Middle frontal gyrus (tissue), 1 donor: ENCODE results near the gene ZMIZ2.
A peak's percentile ranks its signal among the peaks of the same experiment; 100 is the strongest.
"Not testable (repeated sequence)": the region's sequence is repeated elsewhere in the genome, so short reads cannot be mapped to it uniquely, and the experiment has no call there.

Experiments
- DNase-seq: peaks from one replicate; pipeline ENCODE4 v3.0.0-alpha.2; 2015; ENCODE audit warnings: low spot score; ENCODE audit errors: extremely low spot score

Gene ZMIZ2

DNA sequence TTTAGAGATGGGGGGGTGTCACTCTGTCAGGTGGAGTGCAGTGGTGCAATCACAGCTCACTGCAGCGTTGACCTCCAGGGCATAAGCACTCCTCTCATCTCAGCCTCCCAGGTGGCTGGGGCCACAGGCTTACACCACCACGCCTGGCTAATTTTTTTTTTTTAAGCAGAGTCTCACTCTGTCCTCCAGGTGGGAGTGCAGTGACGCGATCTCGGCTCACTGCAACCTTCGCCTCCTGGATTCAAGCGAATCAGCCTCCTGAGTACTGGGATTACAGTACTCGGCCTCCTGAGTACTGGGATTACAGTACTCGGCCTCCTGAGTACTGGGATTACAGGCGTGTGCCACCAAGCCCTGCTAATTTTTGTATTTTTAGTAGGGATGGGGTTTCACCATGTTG lies 24.2 kb downstream of the ZMIZ2 start:
- DNase-seq, result no peak

DNA sequence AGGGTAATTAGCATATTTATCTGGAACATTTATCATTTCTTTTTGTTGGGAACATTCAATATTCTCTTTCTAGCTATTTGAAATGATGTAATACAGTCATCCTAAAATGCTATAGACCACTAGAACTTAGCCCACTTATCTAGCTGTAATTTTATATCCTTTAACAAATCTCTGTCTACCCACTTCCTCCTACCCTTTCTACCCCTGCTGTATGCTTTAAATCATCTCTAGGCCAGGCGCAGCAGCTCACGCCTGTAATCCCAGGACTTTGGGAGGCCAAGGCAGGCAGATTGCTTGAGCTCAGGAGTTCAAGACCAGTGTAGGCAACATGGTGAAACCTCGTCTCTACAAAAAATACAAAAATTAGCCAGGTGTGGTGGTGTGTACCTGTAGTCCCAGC lies 25.8 kb downstream of the ZMIZ2 start:
- not testable (repeated sequence) for DNase-seq

DNA sequence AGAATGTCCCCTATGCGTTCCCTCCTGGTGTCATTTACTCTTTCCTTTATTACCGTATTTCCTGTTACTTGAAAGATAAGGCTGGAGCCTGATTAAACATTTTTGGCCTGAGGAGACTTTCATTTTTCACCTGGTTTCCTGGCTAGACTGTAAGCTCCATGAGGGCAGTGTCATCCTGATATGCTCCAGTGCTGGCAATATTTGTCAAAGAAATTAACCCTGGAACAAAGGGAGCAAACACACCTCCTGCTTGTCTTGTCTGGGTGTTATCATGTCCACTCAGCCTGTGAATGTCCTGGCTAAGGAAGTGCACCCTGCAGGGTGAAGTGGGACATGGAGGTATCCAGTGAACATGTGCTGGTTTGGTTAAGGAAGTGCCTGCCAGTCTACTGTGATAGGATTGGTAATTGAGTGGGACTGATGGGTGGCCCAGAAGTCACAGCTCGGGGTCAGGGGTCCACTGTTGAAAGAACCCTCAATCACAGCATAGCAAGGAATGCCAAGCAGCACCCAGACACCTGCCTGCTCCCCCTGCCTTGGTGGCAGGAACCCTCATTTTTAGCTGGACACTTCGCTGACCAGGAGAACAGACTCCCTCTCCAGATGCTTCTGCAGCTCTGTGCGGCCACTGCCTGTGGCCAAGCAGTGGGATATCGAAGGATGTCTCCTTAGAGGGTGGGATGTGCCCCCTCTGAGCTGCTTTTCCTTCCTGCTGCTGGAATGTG lies 26.9 kb downstream of the ZMIZ2 start:
- no peak for DNase-seq

DNA sequence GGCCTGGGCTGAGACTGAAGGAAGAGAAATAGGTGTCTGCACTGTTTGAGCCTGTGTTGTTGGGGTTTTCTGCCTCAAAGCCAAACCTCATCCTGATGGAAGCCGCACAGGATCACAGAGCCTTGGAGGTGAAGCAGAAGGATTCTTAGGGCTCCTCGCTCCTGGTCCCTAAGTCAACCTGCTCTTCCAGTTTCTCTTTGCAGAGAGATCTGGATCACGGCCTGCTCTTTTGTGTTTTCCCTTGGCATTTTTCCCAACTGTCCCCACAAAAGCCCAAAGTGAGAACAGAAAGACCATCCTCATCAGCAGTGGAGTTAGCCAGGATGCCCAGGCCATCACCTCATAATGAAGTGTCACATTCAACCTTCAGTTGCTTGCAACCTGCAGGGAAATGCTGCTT lies 27.6 kb downstream of the ZMIZ2 start:
- DNase-seq, result no peak

DNA sequence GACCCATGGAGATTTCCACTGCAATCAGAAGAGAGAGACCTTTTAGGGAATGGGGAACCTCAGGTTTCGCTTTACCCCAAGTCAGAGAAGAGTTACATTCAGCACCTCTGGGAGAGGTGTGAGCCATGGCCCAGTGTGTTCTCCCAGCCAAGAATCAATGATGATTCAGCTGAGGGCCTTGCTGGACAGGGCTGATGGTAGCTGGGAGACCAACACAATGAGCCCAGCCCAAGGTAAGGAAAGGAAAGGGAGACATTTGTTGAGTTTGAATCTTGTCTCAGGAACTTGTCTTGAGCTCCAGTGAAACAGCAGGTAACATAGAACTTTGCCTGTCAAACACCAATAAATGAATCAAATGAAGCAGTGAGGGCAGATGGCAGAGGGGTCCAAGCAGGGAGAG lies 33.8 kb downstream of the ZMIZ2 start:
- no peak for DNase-seq

DNA sequence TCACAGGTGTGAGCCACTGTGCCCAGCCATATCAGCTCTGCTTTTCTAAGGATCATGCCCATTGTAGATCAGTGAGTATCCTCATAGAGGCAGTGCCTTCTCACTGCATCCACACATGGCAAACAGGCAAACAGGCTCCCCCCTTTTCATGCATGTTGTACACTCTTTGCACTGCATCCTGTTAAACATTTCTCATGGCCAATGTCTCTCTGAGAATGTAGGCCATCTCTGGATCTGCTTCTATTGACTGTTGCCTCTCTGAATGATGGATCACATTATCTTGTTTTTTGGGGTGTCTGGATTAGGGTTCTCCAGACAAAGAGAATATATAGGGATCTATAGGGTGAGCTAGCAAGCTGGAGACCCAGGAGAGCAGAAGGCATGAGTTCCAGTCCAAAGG lies 34.8 kb downstream of the ZMIZ2 start:
- DNase-seq, result no peak

DNA sequence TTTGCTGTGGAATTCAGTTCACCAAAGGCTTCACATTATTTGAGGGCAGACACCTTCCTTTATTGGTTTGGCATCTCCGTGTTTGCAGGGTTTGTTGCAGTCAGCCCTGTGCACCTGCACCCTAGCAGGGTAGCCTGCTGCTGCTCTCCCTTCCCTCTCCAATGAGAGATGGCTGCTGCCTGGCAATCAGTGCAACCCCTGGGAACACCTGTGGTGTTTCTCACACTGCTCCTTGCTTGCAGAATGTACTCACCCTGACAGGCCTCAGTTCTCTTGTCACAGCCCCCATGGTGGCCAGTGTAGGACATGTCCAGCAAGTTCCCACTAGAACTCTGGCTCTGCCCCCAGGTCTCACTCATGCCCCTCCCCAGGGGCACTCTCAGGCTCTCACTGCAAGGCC lies 35.7 kb downstream of the ZMIZ2 start:
- DNase-seq, result no peak

DNA sequence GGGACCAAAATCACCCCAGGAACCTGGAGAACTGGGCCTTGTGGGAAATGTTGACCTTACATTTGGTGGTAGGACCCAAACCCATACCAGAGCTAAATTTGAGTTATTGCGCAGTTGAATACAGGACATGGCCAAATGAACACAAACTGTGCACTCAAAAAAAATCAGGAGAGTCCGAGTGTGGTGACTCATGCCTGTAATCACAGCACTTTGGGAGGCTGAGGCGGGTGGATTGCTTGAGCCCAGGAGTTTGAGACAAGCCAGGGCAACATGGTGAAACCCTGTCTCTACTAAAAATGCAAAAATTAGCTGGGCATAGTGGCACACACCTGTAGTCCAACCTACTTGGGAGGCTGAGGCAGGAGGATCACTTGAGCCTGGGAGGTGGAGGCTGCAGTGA lies 36.6 kb downstream of the ZMIZ2 start:
- not testable (repeated sequence) for DNase-seq

DNA sequence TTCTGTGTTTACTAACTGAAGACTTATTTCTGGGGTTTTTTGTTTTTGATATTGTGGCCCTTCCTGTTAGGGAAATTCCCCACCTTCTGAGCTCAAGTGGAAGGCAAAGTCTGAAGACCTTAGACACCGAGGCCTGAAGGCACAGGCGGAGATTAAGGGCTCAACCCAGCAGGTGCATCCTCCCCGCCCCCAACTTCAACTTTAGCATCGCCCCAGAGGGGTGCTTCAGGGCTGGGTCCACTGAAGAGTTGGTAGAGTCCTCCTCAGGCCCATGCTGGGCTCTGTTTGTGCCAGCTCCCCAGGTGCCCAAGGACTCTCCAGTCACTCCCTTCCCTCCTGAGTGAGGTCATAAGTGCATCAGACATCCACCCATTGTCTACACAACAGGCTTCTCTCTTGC lies 38.4 kb downstream of the ZMIZ2 start:
- DNase-seq, result no peak

DNA sequence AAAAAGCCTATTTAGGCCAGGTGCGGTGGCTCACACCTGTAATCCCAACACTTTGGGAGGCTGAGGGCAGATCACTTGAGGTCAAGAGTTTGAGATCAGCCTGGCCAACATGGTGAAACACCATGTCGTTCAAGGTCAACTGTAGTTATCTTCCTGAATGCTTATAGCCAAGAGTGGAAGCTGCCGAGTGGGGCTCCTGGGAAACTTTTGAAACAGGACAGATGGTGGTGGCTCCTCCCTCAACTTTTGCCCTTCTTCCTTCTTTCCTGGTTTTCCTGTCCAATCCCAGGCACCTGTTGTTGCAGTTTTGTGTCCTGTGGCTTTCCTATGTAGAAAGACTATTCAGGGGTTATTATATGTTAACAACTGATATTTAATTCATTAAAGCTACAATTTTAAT lies 39.1 kb downstream of the ZMIZ2 start:
- no peak for DNase-seq

DNA sequence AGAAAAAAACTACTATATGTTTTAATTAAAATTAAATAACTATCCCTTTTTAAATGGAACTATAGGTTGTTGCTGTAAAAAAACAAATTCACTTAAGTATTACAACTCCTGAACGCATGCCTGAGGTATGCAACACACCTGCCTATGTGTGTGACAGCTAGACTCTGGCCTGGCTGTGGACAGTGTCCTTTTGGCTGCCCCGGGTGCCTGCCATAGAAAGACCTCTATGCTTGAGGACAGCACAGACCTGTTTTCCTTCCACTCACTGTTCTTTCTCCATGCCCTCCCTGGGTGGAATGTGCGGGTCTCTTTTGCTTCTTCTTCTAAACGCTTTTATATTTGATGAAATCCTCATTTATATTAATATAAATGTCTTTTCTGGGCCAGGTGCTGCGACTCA lies 41.3 kb downstream of the ZMIZ2 start:
- no peak for DNase-seq

DNA sequence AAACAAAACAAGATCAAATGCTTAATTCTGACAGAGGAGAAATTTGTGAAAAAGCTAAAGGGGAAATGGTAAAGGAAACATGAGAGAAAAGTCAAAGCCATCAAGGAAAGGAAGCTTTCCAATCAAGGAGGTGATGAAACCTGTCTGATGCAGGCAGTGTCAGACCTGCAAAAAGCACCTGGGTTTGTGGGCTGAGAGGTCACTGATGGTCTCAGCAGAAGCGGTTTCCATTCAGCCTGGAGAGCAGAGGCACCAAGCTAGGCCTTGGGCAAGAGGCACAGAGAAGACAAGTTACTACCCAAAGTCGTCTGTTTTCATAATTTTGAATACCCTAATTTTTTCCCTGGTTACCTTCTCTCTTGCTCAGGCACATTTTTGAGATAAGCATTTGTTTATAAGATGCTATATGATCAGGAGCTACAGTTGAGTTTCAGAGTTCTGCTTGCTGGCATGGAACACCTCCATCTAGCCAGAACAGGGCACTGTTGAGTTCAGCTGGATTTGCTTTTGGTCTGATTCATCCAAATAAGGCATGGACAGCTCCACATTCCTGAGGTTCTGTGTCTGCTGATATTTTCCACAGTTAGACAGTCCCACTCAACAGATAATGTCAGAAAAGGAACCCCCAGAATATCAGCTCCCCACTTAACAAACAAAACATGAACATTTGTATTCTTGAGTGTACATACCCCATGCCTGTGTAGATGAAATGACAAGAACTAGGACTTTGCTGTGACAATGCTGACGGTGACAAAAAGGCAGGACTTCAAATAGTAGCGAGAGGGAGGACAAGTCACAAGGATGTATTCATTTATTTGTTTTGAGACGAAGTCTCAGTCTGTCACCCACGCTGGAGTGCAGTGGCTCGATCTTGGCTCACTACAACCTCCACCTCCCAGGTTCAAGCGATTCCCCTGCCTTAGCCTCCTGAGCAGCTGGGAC lies 42.9 kb downstream of the ZMIZ2 start:
- no peak for DNase-seq

DNA sequence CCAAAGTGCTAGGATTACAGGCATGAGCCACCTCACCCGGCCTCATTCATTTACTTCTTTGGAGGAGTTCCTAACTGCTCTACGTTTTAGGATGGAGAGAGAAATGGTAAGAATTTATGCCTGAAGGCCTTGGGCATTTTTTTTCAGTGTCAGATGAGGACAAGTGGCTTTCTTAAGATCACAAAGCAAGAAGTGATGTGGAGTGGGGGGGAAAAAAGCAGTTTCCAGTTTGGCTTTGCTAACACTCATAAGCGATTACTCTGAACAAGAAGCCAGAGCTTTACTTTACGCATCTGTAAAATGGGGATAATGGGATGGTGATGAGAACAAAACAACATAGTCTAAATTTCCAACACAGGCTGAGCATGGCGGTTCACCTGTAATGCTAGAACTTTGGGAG lies 45.3 kb downstream of the ZMIZ2 start:
- DNase-seq, result no peak

DNA sequence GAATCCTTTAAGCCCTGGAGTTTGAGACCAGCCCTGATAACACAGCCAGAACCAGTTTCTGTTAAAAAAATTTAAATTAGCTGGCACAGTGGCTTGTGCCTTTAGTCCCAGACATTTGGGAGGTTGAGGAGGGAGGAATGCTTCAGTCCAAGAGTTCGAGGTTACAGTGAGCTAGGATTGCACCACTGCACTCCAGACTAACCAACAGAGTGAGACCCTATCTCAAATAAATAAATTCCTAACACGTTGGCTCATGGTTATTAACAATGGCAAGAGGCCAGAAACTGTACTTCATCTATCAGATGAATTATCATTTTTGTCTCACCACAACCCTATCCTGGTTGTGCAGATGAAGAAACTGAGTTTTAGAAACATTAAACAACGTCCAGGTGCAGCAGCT lies 45.7 kb downstream of the ZMIZ2 start:
- DNase-seq, result no peak

DNA sequence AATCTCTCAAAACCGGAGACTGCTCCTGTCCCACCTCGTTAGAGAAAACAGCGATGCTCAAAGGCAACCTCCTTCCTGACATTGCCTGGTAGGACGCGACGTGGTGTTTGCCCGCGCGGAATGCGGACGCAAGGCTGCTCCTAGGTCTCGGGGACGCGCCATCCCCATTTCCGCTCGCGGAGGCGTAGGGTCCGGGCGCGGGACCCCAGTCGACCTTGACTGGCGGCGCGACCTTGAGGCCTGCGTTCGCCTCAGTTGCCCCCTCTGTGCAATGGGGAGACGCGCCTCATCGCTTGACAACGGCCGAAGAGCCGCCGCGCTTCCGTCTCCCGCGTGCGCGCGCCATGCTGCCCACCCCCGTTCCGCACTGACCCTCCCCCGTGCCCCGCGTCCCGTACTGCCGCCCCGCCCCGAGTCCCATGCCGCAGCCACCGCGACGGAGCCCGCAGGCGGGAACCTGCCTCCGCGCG lies 47.4 kb downstream of the ZMIZ2 start:
- DNase-seq, result no peak

DNA sequence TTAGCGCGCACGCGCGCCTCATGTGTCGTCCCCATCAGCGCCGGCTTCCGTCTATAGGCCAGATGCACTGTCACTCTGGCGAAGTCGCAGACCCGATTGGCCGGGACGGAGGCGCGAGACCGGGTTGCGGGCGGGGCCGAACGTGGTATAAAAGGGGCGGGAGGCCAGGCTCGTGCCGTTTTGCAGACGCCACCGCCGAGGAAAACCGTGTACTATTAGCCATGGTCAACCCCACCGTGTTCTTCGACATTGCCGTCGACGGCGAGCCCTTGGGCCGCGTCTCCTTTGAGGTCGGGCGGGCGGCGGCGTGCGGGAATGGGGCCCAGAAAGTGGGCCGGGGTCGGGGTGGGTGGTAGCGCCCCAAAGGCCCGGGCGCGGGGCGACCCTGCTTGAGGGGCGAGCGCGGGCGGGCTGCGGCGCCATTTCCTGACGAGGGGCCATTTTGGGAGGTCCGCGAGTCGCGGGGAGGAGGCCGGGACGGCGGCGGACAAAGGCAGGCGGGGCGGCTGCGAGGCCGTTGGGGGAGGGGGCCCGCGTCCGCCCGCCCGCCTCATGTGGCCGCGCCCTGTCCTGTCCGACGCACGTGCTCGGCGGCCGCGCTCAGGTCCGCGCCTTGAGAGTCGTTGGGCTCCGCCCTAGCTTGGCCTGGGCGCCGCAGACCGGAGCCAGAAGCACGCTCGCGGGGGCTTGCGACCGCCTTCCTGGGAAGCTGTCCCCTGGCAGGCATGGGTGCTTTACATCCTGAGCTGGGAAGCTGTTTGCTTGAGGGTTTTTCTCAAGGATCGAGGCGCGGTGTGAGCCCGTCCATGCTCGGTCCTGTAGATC lies 48.1 kb downstream of the ZMIZ2 start, which contains the start of gene PPIA:
Gene PPIA (plus strand): TSS at position 178 of the 825 bp plus-strand sequence. CDS start 44 bp downstream, at position 222.
- peak; percentile 97 for DNase-seq

DNA sequence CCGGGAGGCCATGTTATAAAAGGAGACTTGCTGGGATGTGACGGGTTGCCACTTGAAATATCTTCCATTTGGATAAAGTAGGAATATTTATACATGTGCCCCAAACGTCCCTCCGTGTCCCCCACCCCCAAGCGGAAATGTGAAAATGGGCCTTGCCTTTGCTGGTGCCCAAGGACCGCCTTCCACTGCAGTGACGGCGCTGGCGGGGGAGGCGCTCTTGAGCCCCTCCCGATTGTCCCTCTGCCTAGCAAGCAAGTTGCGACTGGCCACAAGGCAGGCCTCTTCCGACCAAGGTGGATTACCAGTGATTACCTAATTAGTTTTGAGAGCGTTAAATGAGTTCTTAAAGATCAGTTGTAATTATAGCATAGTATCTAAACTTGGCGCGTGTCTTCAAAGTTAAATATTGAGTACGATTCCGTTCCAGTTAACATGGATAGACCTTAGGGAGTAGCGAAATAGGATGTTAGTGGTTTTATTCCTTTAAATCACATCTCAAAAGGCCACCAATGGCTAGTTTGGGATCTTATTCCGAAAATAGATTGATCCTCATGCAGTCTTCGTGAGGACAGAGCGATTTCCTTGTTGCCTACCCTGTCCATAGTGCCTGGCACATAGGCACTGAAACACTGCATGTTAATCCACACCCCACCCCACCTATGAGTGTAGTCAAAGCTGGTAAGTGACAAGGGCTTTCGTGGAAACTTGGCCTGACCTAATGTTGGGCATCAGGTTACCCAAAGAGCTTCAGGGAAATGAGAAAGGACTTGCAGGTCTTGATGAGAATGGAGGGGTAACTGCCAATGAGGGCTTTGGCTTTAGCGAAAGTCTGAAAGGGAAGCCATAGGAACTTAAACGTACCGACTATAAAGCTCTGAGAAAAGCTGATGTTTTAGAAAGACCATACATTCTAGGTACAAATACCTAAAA lies 48.9 kb downstream of the ZMIZ2 start:
- DNase-seq, result peak; percentile 83

DNA sequence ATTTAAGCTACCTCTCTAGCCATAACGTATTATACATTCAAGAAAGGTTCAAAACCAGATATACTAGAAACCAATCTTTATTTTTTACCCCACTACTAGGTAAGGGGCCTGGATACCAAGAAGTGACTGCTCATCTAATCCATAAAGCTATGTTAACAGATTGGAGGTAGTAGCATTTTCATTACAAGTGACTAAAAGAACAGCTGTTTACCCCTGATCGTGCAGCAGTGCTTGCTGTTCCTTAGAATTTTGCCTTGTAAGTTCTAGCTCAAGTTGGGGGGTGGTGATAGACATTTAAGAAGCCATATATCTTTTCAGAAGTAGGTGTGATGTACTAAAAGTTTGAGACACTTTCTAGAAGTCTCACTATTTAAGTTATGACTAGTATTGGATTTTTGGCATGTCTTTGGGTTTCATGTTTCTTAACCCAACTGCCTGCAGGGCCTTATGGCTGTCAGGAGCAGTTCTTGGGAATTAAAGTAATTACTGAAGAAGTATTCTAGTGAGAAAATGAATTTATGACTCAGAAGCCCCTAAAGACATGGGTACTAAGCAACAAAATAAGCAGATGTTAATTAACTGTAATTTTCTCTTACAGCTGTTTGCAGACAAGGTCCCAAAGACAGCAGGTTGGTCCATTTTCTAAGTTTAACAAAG lies 50.1 kb downstream of the ZMIZ2 start:
- DNase-seq, result no peak

DNA sequence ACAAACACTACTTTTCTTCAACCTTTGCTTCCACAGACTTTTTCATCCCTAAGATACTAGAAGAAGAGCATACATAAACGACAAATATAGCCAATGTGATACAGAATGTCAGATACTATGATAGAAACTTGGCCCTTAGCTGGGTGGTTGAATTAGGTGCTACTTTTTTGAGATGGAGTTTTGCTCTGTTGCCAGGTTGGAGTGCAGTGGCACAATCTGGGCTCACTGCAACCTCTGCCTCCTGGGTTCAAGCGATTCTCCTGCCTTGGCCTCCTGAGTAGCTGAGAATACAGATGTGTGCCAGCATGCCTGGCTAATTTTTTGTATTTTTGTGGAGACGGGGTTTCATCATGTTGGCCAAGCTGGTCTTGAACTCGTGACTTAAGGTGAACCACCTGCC lies 51.3 kb downstream of the ZMIZ2 start:
- no peak for DNase-seq

DNA sequence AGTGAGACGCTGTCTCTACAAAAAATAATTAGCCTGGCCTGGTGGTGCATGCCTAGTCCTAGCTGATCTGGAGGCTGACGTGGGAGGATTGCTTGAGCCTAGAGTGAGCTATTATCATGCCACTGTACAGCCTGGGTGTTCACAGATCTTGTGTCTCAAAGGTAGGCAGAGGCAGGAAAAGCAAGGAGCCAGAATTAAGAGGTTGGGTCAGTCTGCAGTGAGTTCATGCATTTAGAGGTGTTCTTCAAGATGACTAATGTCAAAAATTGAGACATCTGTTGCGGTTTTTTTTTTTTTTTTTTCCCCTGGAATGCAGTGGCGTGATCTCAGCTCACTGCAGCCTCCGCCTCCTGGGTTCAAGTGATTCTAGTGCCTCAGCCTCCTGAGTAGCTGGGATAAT lies 53.2 kb downstream of the ZMIZ2 start:
- DNase-seq, result no peak
